Measurements from ENCODE around the gene TMEM269.

Gene TMEM269

DNA sequence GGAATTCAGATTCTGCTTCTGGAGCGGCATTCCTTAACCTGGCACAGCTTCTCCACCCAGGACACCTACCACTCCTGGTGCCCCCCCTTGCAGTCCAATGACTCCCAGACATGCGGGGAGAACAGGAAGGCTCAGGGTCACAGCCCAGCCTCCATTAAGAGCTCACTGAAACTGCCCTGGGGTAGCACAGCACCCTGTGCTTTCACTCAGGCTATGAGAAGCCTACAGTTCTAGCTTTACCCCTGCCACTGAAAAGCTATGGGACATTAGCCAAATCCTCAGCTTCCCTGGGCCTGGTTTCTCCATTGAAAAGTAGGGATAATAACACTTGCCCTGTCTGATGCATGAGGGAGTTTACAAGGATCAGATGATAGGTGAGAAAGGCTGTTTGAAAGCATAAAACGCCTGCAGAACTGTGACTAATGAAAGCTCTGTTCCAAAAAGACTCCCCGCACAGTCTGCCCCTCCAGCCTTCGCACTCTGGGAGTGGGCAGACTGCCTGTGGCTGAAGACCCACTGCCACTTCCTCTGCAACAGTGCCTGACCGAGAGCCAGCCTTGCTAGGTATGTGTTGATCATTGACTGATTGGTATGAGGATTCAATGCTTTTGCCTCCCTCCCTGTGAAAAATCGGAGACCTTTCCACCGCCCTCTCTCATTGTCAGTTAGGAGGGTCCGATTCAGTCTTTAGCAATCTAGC lies 42.0 kb upstream of the TMEM269 start:
- TF ChIP-seq, protein P1, sequence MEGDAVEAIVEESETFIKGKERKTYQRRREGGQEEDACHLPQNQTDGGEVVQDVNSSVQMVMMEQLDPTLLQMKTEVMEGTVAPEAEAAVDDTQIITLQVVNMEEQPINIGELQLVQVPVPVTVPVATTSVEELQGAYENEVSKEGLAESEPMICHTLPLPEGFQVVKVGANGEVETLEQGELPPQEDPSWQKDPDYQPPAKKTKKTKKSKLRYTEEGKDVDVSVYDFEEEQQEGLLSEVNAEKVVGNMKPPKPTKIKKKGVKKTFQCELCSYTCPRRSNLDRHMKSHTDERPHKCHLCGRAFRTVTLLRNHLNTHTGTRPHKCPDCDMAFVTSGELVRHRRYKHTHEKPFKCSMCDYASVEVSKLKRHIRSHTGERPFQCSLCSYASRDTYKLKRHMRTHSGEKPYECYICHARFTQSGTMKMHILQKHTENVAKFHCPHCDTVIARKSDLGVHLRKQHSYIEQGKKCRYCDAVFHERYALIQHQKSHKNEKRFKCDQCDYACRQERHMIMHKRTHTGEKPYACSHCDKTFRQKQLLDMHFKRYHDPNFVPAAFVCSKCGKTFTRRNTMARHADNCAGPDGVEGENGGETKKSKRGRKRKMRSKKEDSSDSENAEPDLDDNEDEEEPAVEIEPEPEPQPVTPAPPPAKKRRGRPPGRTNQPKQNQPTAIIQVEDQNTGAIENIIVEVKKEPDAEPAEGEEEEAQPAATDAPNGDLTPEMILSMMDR (IDR thresholded peaks at IDR 0.05; ENCODE audit: low read depth, low read length), result no peak
- DNase-seq (ENCODE audit: extremely low read depth, low read depth), result no peak

DNA sequence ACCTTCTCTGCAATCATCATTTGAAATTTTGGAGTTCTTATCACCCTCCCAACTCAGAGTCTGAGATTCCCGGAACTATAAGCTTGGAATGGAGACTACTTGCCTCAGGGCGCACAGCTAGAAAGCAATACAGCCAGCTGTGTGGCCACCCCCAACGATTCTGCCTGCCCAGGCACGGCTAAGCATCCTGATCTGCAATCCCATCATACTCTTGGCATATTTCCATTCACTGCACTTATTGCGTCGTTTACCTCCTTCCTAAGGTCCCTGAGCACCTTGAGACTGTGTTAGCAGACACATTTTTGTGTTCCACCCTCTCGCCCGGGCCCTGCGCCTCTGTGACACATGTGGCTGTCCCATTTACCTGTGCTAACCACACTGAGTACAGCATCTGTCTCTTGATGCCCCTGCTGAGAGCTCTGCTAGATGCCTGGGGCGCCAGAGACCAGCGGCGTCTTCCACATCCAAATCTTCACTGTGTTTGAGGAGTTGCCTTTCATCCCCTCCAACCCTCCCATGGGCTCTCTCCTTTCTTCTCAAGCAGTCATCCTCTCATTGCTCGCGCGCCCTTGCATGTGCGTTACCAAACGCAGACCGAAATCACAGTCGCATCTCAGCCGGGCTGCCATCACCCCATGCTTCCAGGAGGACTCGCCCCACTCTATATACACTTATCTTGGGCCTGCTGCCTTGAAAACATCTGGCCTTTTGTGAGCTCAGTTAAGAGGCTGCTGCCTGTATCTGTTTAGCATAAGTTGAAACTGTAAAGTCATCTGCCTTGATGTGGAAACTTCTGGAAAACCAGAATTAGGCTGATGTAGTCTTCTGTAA lies 41.3 kb upstream of the TMEM269 start:
- DNase-seq (ENCODE audit: extremely low read depth, low read depth), result no peak
- TF ChIP-seq, protein P1 (IDR thresholded peaks at IDR 0.05; ENCODE audit: low read depth, low read length), result no peak

DNA sequence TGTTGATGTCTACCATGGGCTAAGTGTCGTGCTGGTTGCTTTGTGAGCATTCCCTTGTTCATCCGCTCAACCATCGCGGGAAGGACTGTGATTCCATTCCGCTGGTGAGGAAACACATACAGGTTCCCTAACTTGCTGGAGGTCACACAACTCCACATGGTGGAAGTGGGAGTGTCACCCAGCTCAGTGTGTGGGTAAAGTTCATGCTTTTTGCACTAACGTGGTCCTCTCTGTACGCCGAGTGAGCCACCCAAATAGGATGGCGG lies 40.7 kb upstream of the TMEM269 start:
- TF ChIP-seq, protein P1 (IDR thresholded peaks at IDR 0.05; ENCODE audit: low read depth, low read length), result no peak
- DNase-seq (ENCODE audit: extremely low read depth, low read depth), result no peak

DNA sequence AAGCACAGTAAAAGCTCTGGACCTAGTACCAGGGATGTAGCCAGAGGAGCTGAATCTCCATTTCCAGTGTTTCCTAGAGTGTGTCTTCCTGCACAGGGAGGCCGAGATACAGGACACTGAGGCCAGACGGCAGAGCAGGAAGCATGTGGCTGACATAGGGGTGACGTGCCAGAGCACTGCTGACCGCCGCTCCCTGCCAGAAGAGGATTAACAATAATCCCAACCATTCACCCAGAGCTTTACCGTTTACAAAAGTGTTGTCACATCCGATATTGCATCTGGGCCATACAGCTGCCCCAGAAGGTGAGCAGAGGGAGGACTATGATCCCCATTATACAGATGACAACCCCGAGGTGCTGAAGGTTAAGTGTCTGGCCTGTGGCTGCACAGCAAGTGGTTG lies 38.9 kb upstream of the TMEM269 start:
- no peak for DNase-seq (ENCODE audit: extremely low read depth, low read depth)
- TF ChIP-seq, protein P1 (IDR thresholded peaks at IDR 0.05; ENCODE audit: low read depth, low read length), result no peak

DNA sequence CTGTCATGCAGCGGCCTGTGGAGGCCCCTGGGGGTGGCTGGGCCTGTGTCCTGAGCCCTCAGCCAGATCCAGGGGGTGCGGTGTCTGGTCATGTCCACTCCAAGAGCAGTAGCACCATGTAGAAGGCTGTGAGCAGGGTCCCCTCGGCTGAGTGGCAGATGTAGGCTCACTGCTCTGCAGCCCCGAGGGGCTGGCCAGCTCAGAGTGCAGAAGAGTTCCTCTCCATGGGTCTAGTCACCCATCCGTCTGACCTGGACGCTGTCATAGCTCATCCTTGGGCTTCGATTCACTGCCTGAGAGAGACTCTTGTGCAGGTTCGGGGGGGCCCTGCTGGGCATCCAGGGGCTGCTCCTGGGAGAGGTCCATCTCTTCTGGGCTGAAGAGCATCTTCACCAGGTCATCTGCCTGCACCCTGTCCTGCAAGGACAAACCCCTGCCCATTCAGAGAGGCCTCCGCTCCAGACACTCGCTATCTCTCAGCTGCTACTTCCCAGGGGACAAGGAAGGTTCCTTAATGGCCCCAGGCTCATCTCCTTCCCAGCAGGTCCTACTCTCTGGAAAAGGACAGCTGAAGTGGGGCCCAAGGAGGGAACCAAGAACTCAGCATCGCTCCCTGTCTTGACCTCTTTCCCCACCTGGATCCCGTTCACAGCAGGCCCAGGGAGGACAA lies 38.2 kb upstream of the TMEM269 start:
- DNase-seq (ENCODE audit: extremely low read depth, low read depth), result no peak
- TF ChIP-seq, protein P1 (IDR thresholded peaks at IDR 0.05; ENCODE audit: low read depth, low read length), result no peak

DNA sequence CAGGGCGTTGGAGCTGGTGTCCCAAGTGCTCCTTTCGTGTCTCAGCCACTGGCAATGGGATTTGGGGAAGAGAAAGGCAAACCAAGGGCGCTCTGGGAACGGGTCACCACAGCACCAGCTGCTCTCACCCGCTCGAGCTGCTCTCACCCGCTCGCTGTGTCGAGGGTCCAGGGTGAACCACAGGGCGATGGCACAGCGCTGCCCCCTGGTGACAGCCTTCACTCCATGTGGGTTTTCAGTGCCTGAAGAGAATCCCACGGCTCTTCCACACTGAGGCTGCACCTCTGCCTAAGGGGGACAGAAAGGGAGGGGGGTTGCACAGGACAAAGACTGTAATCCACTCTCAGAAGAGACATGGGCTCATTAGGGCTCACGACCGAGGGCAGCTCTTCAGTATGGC lies 37.7 kb upstream of the TMEM269 start:
- no peak for DNase-seq (ENCODE audit: extremely low read depth, low read depth)
- TF ChIP-seq, protein P1 (IDR thresholded peaks at IDR 0.05; ENCODE audit: low read depth, low read length), result peak; percentile 53

DNA sequence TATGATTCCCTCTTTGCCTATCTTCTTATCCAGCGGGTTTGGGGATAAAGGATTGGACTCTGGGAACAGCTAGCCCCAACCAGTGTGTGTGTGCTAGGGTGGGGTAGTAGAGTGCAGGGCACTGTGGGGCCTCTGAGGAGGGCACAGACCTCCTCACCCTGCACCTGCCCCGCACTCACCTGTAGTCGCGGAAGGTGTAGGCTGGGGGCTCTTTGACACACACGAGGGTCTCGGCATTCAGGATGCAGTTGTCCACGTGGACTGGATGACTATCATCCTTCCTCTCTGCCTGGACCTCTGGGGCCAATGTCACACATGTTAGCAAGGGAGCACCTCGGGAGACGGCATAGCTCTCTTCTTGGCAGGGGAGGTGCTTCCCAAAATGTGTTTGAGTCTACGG lies 36.8 kb upstream of the TMEM269 start:
- DNase-seq (ENCODE audit: extremely low read depth, low read depth), result no peak
- TF ChIP-seq, protein P1 (IDR thresholded peaks at IDR 0.05; ENCODE audit: low read depth, low read length), result no peak

All from AG09319 (cell line).